NOMO-1 treated with dmso at 0.1 percent for 144 hours (cell line): Measurements from ENCODE around the gene RNF150.

Experiments used
- DNase-seq: peaks from one replicate; lab custom pipeline; 2025; ENCODE audit not compliant: unreplicated experiment; lab: John Stamatoyannopoulos, UW

Gene RNF150

GRCh38 chr4:140989944-140990343 lies 143.3 kb downstream of the RNF150 start:
- no peak for DNase-seq

GRCh38 chr4:140986045-140986444 lies 147.2 kb downstream of the RNF150 start:
- no peak for DNase-seq

DNA sequence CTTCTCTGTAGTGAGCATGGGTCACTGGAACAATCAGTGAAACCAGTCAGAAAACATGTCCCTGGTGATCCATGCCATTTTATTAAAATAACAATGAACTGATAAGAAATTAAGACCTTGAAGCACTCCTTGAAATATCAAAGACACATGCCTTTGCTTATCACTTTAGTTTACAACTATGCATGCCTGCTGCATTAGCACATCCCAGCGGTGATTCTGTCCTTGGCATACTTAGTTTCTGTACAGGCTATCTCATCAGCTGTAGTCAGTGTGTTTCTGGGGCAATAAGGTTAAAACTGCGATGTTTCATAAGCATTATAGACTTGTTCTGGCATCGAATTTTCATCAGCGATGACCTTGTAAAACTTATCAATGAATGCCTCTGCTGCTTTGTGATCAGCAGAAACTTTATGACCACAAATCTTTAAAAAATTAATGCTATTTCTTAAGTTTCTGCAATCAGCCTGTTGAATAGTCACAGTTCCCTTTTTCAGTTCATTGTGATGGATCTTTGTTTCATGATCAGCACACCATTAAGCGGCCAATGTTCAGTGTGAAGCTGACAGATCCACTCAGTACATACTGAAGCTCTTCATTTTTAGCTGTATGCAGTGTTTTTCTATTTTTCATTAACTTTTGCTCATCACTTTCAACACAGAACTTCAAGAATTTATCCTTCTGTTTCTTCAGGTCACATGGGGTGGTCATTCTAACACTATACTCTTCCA lies 150.5 kb downstream of the RNF150 start:
- no peak for DNase-seq

DNA sequence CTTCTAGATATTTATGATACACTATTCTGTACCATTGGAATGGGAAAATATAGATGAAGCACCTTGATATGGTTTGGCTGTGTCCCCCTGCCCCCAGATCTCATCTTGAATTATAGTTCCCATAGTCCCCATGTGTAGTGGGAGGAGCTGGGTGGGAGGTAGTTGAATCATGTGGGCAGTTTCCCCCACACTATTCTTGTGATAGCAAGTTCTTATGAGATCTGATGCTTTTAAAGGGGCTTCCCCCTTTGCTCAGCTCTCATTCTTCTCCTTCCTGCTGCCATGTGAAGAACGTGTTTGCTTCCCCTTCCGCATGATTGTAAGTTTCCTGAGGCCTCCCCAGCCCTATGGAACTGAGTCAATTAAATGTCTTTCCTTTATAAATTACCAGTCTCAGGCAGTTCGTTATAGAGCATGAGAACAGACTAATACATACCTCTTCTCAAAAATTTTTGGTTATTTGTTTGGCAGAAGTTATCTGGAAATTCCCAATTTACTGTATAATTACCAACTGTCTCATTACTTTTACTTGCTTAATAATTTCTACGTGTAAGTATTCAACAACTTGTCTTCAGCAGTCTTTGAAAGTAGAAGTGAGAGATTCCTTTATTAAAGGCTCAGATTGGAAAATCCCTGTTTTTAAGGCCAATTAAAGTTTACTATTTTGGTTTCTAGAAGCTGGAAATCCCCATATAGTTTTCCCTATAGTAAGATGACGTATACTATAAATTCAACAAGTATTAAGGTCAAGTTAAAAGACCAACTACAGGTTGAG lies 152.7 kb downstream of the RNF150 start:
- no peak for DNase-seq

DNA sequence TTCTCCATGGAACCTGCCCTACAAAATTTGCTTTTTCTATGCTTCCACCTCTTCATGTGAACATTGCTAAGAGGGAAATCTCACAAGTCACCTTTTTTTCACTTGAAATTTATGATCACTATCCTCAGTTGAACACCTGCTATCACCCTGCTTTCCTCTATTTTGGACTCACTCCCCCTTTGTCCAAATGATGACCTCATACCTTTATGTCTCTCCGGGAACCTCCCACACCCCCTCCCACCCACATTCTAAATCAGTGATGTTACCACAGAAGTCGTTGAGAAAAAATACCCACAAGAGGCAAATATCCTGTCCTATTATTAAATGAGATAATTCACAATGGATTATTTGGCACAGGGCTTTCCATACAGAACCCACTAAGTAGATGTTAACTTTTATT lies 156.5 kb downstream of the RNF150 start:
- no peak for DNase-seq

DNA sequence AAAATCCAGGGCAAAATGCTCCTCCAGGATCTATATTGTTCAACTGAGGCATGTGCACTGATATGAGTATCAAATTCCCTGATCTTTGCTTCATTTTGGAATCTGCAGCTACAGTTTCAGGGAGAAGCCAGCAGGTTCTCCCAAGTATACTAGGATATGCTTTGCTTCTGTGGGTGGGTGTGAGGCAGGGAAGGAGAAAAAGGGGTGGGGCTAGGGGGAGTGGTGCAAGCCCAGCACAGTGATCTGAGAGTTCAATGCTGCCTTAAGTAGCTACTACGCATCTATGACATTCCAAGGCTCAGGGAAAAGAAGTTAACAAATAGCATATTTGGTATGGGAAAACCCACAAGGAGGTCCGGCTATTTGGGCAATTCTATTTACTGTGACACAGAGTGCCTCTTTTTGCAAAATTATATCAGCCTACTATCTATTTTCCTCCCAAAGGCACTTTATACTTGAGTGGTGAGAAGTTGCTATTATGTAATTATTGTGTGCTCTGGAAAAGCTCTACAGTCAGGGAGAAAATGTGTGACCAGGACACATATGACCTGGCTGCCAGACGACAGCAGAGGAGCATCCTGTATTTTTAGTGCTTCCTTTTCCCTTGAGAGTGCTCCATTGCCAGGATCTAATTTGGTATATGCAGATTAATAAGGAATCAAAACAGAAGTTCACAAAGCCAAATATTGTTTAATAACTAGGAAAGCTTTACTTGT lies 162.0 kb downstream of the RNF150 start:
- DNase-seq: no peak

GRCh38 chr4:140969296-140969695 lies 164.0 kb downstream of the RNF150 start:
- DNase-seq: no peak

DNA sequence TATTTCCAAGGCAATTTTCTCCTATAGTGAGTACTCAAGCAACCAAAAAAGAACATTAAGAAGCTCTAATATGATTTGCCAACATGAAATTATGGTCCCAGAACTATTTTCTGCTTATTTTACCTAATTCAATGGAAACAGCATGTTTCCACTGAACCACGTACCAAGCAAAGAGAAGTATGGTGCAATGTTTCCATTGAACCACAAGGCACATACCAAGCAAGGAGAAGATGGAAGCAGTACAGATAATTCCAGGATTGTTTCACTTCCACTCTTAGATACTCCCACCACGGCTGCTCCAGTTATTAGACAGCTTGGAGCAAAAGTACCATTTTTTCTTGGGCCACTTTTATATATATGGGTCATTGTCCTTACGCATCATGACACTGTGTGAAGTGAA lies 164.9 kb downstream of the RNF150 start:
- DNase-seq: no peak

- DNase-seq: no peak
Observed at GRCh38 chr4:140963883-140964282, 169.4 kb downstream of the RNF150 start.

- DNase-seq: no peak
Observed at GRCh38 chr4:140955641-140956040, 177.6 kb downstream of the RNF150 start.

- DNase-seq: no peak
Observed at GRCh38 chr4:140952717-140953116, 180.6 kb downstream of the RNF150 start.

DNA sequence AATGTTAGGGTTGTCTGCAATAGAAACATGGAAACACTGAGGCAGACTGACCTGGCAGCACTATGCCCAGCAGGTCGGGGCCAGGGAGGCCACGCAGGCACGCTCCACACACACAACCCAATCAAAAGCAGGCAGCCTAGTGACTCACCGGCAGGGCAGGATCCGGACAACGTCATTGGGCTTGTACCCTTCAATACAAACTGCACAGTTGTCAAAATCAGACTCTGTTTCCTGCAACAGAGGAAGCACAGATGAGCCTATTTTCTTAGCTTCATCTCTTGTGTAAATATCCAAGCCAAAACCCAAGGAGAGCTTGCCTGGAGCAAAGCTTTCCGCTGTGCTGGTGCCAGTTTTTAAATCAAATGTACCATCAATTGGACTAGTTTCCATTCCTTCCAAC lies 185.8 kb downstream of the RNF150 start:
- DNase-seq: no peak

- no peak for DNase-seq
Observed at GRCh38 chr4:140945106-140945505, 188.2 kb downstream of the RNF150 start.

DNA sequence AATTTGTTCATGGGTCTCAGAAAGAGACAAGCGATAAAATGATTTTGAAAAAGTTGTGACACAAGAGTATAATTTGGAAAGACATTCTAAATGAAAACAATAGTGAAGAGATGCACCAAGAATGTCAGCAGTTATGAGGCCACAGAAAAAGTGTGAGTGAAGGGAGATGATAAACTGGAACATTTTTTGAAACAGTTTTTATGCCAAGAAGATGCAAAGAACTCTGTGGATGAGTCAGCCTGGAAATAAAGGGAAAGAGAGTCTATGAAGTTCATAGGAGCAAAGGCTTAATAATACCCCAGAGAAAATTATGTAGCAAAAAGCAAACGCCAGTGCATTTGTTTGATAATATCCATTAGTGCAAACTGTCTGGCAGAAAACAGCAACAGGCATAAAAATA lies 188.7 kb downstream of the RNF150 start:
- DNase-seq: no peak

DNA sequence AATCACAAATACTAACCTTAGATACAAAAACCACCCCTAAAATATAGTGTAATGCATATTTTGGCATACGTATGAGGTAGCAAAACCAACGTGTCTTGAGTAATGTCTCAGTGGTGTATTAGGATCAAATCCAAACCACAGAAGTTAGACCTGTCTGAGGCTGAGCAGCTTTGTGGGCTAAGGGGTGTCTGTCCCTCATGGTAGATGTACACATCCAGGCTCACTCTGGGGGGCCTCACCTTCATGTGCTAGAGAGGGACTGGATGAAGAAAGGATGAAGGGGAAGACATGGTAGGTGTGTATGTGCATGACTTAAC lies 189.1 kb downstream of the RNF150 start:
- no peak for DNase-seq

GRCh38 chr4:140943486-140944198 lies 189.6 kb downstream of the RNF150 start:
- DNase-seq: no peak

GRCh38 chr4:140940589-140940988 lies 192.7 kb downstream of the RNF150 start:
- no peak for DNase-seq

GRCh38 chr4:140937866-140938265 lies 195.4 kb downstream of the RNF150 start:
- DNase-seq: no peak

DNA sequence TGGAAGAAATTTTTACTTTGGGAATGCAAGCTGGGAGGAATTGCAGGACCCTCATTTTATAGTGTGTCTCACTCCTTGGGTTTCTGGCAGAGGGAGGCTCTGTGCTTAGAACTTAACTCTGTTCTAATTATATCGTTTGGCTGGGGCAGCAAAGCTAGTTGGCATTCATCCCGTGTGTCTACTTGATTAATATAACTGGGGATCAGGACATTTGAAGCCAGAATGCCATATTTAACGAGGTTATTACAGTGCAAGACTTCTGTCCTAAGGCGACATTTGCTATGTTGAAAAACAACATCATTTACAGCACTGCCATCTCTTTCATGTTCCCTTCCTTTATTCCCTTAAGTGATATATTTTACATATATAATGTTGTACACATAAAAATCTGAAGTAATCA lies 198.0 kb downstream of the RNF150 start:
- no peak for DNase-seq

- DNase-seq: no peak
Observed at GRCh38 chr4:140932501-140933045, 200.7 kb downstream of the RNF150 start.

DNA sequence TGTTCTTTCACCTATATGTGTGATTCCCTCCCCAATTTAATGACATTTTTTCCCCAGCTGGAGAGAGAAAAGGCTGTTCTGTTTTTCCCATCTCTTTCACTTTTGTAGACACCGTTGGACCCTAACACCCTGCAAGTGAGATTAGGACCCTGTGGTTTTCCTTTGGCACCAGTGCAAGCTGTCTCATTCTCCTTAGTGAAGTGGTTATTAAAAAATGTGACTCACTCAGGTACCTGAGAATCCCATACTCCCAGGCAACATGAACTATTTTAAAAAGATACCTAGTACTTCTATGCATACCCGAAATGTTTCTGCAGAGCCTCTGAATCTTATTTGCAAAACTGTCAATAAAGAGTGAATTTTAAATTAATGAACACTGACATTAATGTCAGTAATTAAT lies 201.4 kb downstream of the RNF150 start:
- no peak for DNase-seq
